SW480 (cell line): Measurements from ENCODE around the gene URM1.
"Not testable (repeated sequence)": the region's sequence is repeated elsewhere in the genome, so short reads cannot be mapped to it uniquely, and the experiment has no call there.

ENCODE experiments used
- DNase-seq: peaks from one replicate; pipeline ENCODE4 v3.0.0-alpha.2; 2016; ENCODE audit warnings: low spot score

The URM1 gene

DNA sequence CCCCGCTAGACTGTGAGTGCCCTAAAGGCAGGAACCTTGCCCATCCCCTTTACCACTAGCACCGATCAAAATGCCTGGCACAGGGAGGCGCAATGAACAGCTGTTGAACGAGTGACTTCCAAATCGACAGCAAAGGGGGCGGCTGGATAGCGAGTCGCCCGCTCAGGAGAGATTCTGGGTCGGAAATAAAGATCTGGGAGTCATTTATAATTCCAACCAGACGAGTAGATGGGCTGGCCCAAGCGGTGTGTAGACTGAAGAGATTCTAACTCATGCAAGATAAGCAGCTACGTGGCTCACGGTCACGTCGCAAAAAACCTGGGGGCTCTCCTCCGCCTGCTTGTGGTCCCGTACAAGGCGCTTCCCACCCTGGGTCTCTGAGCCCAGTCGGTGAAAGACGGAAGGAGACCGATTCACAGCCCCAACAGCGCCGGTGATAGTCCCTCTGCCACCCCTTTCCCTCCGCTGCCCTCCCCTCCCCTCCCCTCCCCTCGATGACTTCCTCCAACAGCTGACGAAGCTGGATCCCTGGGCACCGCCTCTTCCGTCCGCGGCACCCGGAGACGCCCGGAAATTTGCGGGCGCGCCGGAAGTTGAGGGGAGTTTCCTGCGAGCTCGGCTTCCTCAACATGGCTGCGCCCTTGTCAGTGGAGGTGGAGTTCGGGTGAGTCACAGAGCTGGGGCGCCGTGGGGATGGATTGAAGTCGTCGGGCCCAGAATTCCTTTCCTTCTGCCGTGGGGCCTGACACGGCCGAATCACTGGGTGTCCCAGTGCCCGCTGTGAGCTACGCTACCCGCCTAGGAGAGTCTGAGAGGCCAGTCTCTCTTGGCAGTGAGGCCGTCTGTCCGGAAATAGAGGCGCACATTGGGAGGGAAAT lies at the start of gene URM1:
Gene URM1, plus strand, starts transcription at position 623 of the 878 bp plus-strand sequence. Its CDS starts 7 bp downstream, at position 630.
- DNase-seq, result peak; percentile 95

DNA sequence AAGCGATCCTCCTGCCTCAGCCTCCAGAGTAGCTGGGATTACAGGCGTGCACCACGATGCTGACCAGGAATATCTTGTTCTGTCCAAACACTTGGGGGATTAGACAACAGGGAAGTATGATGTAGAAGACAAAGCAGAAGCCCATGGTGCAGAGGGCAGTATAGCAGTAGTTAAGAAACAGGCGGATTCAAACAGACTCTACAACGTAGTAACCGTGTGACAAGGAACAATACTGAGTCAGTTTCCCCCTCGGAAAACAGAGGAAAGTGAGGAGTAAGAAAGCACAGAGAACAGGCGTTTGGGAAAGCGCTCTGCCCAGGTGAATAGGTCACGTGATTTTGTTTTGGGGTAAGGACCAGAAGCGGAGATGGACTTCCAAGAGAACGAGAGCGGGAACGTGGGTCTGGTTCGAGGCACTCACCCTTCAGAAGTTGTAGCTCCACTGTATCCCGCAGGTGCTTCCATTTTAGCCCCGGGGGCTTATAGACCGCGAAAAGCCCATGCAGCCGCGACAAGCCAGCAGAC lies 49.2 kb upstream of the URM1 start:
- no peak for DNase-seq

GRCh38 chr9:128322404-128323211 lies 48.6 kb upstream of the URM1 start, which contains the start of the genes COQ4 and TRUB2:
COQ4 (plus strand) TSS chr9:128322839; CDS start chr9:128322859, 20 bp downstream.
TRUB2 (minus strand) TSS chr9:128322447; CDS start chr9:128322408, 39 bp downstream.
- DNase-seq, result peak; percentile 94

DNA sequence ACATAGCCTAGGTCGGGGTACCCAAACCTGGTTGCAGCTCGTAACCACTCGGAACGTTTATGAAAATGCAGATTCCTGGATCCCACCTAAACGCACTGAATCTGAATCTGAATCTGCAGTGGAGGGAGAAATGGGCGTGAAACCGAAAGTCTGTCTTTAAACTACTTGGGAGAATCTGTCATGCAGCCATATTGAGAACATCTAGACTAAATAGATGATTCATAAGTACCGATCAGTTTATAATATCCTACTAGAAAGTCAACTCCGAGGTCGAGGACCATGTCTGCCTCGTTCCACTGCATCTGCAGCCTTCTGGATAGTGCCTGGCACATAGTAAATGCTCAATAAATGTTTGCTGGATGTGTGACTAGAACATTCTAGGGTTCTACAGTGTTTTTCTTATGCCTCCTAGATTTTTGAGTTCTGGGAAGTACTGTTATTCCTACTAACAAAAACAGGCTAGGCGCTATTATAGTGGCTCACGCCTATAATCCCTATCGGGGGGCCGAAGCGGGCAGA lies 47.9 kb upstream of the URM1 start:
- peak; percentile 22 for DNase-seq

- no peak for DNase-seq
These were observed 47.4 kb upstream of the URM1 start for GRCh38 chr9:128323791-128324190.

- no peak for DNase-seq
These were observed 46.8 kb upstream of the URM1 start for GRCh38 chr9:128324401-128324800.

GRCh38 chr9:128325629-128326028 lies 45.5 kb upstream of the URM1 start:
- no peak for DNase-seq

DNA sequence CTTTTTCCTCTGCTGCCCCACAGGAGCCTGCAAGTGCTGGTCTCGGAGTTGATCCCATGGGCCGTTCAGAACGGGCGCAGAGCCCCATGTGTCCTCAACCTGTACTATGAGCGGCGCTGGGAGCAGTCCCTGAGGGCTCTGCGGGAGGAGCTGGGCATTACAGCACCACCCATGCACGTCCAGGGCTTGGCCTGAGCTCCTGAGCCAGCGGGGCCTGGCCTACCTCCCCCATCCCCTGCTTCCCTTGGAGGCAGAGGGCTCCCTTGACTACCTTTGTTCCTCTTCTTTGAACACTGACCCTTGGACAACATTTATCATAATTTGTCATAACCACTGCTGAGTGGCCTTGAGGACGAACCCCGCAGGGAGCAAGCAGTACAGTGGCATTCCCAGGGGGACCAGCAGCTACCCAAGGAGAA lies 37.7 kb upstream of the URM1 start:
- no peak for DNase-seq

DNA sequence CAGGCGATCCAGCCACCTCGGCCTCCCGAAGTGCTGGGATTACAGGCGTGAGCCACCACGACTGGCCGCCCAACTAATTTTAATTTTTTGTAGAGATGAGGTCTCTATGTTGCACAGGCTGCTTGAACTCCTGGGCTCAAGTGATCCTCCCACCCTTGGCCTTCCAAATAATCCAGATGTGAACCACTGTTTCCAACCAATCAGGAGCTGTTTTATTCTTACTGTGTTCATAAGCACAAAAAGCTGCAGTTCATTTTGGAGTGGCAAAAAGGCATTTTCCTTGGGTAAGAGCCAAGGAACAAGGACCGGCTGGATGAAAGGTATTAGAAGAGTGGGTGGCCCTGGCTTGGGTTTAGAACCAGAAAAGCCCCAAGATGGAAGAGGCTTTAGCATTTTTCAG lies 36.0 kb upstream of the URM1 start:
- no peak for DNase-seq

DNA sequence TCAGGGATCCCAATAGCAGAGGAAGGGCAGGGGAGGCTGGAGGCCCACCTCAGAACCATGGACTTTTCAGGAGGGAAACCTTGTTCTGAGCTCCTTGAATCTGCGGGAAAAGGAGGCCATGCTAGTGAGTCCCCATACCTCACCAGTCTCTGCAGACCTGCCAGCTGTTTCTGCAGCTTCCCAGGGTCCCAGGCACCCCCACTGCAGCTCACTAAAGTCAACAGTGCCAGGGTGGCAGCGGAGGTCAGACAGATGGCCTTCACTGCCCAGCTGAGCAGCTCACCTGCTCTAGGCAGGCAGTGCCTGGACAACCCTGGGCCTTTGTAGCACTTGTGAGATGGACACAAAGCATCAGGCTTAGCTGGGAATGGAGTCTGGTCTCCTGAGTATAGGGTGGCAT lies 35.3 kb upstream of the URM1 start:
- DNase-seq, result no peak

DNA sequence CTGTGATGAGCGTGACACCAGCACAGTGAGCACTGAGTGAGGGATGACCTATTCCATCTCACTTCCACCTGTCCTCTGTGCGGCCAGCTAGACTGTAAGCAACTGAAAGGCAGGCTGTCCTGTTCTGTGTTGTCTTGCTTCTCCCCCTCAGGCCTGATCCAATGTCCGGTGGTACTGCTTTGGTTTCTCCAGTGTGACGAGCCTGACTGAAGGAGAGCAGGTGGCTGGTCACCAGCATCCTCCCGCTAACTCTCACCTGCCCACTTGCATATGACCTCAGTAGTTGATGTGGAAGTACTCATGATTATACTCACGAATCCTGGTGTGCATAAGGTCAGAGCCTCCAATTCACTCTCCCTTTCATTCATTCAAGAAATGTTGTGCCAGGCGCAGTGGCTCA lies 33.2 kb upstream of the URM1 start:
- no peak for DNase-seq

DNA sequence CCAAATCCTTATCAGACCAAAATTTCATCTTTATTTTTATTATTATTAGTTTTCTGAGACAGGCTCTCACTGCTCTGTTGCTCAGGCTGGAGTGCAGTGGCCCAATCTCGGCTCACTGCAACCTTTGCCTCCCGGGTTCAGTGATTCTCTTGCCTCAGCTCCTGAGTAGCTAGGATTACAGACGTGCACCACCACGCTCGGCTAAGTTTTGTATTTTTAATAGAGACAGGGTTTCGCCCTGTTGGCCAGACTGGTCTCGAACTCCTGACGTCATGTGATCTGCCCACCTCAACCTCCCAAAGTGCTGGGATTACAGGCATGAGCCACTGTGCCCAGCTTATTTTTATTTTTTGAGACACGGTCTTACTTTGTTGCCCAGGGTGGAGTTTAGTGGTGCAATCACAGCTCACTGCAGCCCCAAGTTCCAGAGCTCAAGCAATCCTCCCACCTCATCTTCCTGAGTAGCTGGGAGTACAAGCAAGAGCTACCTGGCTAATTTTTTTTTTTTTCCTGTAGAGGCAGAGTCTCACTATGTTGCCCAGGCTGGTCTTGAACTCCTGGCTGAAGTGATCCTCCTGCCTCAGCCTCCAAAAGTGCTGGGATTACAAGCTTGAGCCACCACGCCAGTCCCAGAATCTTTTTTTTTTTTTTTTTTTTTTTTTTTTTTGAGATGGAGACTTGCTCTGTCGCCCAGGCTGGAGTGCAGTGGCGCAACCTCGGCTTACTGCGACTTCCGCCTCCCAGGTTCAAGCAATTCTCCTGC lies 32.1 kb upstream of the URM1 start:
- not testable (repeated sequence) for DNase-seq

DNA sequence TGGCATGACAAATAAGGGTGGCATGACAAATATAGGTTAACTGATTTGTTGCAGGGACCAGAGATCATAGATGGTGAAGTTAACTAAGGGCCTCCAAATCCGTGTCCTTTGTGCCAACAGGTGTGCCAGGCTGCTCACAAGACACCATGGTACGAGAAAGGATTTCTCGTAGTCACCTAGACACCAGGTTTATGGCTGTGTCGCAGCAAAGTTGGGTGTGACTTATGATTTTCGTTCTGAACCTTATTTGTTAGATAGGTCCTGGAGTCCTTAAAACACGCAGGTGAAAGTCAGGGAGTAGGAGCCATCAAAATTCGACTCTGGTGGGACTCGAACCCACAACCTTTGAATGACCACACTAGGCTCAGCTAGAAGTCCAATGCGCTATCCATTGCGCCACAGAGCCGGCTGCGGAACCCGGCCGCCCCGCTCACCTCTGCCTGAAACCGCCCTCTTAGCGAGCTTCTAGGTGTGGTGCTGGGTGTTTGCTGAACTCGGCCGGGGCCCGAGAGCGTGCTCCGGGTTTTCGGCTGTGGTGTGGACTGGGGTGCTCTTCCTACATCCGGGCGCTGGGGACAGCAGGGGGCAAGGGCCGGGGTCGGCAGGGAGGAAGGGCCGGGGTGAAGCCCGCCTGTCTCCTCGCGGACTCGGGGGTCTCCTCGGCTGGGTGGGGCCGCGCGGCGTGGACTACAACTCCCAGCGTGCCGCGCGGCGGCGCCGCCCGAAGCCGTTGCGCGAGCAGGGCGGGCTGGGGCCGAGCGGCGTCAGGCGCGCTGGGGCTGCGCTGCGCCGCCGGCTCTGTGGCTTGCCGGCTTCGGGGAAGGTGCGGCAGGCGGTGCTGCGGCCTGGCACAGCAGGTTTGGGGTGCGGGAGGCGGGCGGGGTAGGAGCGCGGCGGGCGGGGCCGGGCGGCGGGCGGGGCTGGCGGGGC lies 31.1 kb upstream of the URM1 start, which contains the start of gene SLC27A4:
Gene SLC27A4, plus strand, starts transcription at position 767 of the 930 bp plus-strand sequence. CDS start 2,606 bp downstream, outside the sequence.
- DNase-seq, result peak; percentile 89

DNA sequence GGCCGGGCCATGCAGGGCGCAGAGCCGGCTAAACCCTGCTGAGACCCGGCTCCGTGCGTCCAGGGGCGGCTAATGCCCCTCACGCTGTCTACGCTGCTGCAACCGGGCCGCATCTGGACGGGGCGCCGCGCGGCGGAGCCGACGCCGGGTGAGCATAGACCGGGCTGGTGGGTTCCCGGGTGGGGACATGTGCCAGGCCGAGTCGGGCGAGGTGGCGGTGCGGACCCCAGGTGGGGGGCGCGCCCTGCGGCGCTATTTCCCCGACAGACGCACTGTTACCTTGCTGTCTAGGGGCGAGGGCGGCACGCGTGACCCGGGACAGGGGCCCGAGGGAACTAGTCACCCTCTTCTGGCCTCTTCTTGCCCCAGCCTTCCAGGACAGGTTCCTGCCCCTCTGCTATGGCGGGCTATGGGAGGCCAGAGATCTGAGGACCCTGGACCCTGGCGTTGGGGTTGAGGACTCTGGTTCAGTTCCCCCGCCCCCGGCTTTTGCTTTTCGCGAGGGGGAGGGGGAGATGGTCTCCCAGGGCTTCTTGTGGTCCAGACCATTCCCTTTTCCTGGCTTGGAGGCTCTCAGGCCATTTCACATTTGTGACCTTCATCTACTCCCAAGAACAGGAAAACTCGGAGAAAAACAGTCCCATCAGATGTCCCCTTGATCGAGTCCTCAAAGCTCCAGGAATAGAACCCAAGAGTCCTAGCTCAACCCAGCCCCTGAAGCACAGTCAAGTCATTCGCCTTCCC lies 30.3 kb upstream of the URM1 start:
- peak; percentile 24 for DNase-seq

DNA sequence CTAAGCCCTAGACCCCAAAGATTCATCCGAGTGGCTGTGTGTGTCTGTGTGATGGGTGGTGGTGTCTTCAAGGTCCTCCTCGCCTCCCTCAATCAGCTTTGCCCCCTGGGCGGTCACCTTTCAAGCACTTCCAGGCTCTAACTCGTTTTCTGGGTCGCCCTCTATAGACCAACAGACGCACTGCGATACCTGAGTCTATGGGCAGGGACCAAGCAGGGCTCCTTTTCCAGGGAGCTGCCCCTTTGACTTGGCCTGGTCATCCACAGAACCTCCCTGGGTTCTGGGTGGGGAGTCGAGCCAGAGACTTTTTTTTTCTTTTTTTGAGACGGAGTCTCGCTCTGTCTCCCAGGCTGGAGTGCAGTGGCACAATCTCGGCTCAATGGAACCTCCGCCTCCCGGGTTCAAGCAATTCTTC lies 29.7 kb upstream of the URM1 start:
- peak; percentile 80 for DNase-seq

DNA sequence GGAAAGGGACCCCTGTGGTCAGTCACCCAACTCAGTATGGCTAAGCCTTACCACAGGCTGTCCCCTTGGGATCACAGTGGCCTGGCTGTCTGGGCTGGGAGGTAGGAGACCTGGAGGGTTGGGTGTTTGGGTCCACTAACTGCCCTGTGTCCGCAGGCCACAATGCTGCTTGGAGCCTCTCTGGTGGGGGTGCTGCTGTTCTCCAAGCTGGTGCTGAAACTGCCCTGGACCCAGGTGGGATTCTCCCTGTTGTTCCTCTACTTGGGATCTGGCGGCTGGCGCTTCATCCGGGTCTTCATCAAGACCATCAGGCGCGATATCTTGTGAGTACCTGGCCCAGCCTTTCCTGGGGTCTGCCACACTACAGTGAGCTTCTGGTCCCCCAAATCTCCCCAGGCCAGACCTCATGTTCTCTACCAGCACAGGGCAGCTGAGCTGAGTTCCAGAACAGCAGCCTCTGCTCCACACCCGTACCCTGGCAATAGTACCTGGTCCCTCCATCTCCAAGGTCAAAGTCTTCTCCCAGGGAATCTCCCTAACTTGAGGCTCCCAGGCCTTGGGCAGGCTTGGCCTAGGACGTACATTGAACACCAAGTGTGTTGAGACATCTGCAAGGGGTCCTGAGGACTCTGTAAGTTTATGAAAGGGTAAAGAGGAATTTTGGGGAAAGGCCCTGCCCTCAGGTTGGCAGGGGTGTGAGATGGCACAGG lies 28.0 kb upstream of the URM1 start:
- no peak for DNase-seq

- DNase-seq, result no peak
These were observed 27.3 kb upstream of the URM1 start for GRCh38 chr9:128343855-128344254.

- DNase-seq, result no peak
These were observed 26.1 kb upstream of the URM1 start for GRCh38 chr9:128344931-128345605.
